GM18868 (cell line): ENCODE data around the gene YAF2.

Experiments
- ATAC-seq: cut with Tn5 transposase; IDR thresholded peaks from one replicate; pipeline ENCODE4 v1.9.1; 2021; ENCODE audit warnings: mild to moderate bottlenecking, moderate library complexity; ENCODE audit not compliant: unreplicated experiment

YAF2 gene

GRCh38 chr12:42145552-42146215 is 92.4 kb downstream of the YAF2 start:
- no peak for ATAC-seq

- ATAC-seq, result no peak
These were observed 92.9 kb downstream of the YAF2 start for GRCh38 chr12:42145197-42145549.

GRCh38 chr12:42144408-42145196 is 93.4 kb downstream of the YAF2 start, which contains the start of gene GXYLT1:
Gene GXYLT1 (minus strand): TSS chr12:42144874. CDS start chr12:42144646, 228 bp downstream.
- ATAC-seq, result peak; percentile 88

- ATAC-seq, result no peak
These were observed 94.0 kb downstream of the YAF2 start for GRCh38 chr12:42144158-42144407.

GRCh38 chr12:42143452-42144157 is 94.4 kb downstream of the YAF2 start:
- ATAC-seq, result no peak

- no peak for ATAC-seq
These were observed 96.0 kb downstream of the YAF2 start for GRCh38 chr12:42141981-42142606.

GRCh38 chr12:42140901-42141300 is 97.1 kb downstream of the YAF2 start:
- ATAC-seq, result no peak

GRCh38 chr12:42135259-42135814 is 102.7 kb downstream of the YAF2 start:
- no peak for ATAC-seq

- no peak for ATAC-seq
These were observed 107.2 kb downstream of the YAF2 start for GRCh38 chr12:42130672-42131402.

GRCh38 chr12:42129595-42130204 is 108.3 kb downstream of the YAF2 start:
- ATAC-seq, result no peak

GRCh38 chr12:42128888-42129287 is 109.2 kb downstream of the YAF2 start:
- no peak for ATAC-seq

- peak; percentile 42 for ATAC-seq
These were observed 109.7 kb downstream of the YAF2 start for GRCh38 chr12:42128327-42128726.

- no peak for ATAC-seq
These were observed 111.1 kb downstream of the YAF2 start for GRCh38 chr12:42126963-42127362.

GRCh38 chr12:42125388-42125767 is 112.7 kb downstream of the YAF2 start:
- peak; percentile 55 for ATAC-seq

- ATAC-seq, result peak; percentile 18
These were observed 113.2 kb downstream of the YAF2 start for GRCh38 chr12:42124764-42125387.

- ATAC-seq, result peak; percentile 63
These were observed 118.9 kb downstream of the YAF2 start for GRCh38 chr12:42119085-42119633.

GRCh38 chr12:42118136-42118879 is 119.7 kb downstream of the YAF2 start:
- ATAC-seq, result no peak

GRCh38 chr12:42109031-42109430 is 129.0 kb downstream of the YAF2 start:
- no peak for ATAC-seq
